Kidney epithelial cell (primary cell): ENCODE data around the gene IL1RL1. TPM values are rescaled to one million over a fixed set of nuclear protein-coding genes. Genes with fewer than 3 reads are reported as not detected.

Experiments
- DNase-seq: peaks from one replicate; pipeline ENCODE4 v3.0.0-alpha.2; 2010; ENCODE audit warnings: low read depth
- H3K27me3 ChIP-seq: 2 replicates; pipeline ENCODE4 v1.6.0; 2011; ENCODE audit warnings: low read length; ENCODE audit not compliant: control insufficient read depth, insufficient read depth
- H3K36me3 ChIP-seq: 2 replicates; pipeline ENCODE4 v1.5.1; 2011; ENCODE audit warnings: low read length; ENCODE audit not compliant: control insufficient read depth, insufficient read depth
- H3K4me3 ChIP-seq: 2 replicates; pipeline ENCODE4 v1.5.1; 2011; ENCODE audit warnings: low read depth, mild to moderate bottlenecking, control low read depth, low read length
- CTCF ChIP-seq: IDR thresholded peaks from 2 replicates; pipeline ENCODE4 v1.5.1; 2011; ENCODE audit warnings: mild to moderate bottlenecking, moderate library complexity, low read length, control low read depth, inconsistent platforms; ENCODE audit not compliant: insufficient read depth, poor library complexity, severe bottlenecking
- total RNA-seq: library from RNA; depleted of rRNA; stranded (reverse); fragments of >200 nt; gene quantifications from 2 replicates; pipeline ENCODE4 v1.2.3, GENCODE V29; 2015

The IL1RL1 gene
- total RNA-seq, 1 donor from 2014 or later: 5.1 TPM

DNA sequence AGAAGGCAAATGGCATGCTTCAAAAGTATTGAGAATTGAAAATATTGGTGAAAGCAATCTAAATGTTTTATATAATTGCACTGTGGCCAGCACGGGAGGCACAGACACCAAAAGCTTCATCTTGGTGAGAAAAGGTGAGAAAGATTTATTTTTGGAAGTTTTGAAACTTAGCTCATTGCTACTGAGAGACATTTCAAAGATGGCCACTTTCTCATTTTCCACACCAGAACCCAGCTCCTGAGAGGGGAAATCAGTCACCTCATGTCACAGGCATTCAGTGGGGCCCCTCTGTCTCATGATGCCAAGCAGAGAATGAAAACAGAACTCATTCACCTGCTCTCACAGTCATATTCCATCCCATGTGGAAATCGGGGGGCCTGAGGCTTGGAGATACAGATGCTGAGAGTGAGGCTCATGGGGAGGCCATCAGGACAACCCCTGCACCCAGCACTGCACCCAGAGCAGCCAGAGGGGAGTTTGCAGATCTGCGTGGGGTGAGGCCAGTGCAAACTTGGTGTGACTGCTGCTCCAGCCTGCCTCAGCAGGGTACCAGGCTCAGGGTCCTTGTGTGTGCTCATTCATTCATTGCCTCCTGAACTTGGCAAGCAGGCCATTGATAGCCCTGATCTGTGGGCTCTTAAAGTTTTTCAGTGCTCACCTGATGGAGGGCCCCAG, 75.6 kb downstream of the IL1RL1 start:
- Histone ChIP-seq H3K27me3 (no peaks in the 10 kb centered on the region), H3K36me3 (no peaks in the 10 kb centered on the region), H3K4me3 (no peak overlapping the region)
- no peak for TF ChIP-seq CTCF
- DNase-seq: no peak

DNA sequence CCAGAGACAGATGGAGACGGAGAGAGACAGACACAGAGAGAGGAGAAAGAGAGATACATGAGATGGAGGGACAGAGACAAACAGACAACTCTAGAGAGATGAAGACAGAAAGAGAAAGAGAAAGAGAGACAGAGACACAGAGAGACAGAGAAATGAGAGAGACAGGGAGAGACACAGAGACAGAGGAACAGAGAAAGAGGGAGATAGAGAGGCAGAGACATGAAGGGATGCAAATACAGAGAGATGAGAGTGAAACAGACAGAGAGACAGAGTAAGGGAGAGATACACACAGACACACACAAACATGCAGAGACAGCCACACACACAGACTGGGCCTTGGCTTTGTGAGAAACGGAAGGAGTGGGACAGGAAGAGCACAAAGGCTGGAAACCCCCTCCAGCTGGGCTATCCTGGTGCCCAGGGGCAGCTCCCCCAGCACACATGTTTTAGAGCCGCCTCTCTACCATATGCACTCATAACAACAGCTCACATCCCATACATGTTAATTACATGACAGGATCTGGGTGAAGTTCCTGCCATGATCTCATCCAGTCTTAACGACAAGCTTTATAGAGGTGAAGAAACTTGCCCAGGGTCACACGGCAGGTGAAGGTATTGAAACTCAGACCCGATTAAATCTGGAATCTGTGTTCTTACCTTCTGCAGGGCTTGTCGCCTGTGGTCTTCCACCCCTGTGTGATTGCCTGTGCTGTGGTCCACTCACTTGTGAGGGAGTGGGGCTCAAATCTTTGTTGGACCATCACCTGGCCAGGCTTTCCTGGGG, 76.6 kb downstream of the IL1RL1 start:
- Histone ChIP-seq H3K36me3 (no peaks in the 10 kb centered on the region), H3K27me3 (no peaks in the 10 kb centered on the region), H3K4me3 (no peak overlapping the region)
- no peak for TF ChIP-seq CTCF
- DNase-seq: no peak

DNA sequence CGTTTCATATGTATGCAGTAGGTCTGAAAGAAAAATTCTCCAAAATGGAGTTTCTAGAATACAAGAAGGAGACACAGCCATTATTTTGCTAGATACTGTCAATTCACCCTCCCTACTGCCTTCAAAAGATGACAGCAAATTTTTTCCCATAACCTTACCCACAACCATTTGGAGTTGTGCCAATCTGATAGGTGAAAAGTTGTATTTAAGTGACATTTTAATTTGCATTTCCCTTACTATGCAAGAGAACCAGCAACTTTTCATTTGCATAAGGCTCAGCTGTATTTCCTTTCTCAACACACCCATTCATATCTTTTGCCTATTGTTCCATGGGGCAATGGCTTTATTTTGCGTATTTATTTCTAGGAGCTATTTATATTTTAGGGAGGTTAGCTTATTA, 80.2 kb downstream of the IL1RL1 start:
- Histone ChIP-seq H3K27me3 (no peaks in the 10 kb centered on the region), H3K4me3 (no peak overlapping the region), H3K36me3 (no peaks in the 10 kb centered on the region)
- TF ChIP-seq CTCF: no peak
- DNase-seq: no peak

DNA sequence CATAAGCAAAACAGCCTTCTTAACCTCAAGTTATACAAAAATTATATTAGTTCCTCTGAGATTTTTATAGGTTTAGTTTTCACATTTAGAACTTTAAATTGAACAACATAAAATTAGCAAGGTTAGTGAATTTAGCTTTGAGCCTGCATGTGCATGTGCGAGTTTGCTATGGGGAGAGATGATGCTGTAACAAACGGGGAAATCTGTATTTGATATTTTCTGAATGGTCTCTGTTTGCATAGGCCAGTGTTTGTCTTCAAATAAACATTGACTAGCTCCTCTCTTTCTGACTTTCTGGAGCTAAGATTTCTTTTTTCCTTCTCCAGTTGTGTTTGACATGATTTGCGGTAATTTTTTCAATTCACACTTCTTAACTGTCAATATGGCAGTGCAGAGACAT, 80.7 kb downstream of the IL1RL1 start:
- no peak for DNase-seq
- H3K36me3 ChIP-seq: no peaks in the 10 kb centered on the region
- TF ChIP-seq CTCF: no peak
- no peaks in the 10 kb centered on the region for H3K27me3 ChIP-seq
- no peak overlapping the region for H3K4me3 ChIP-seq

DNA sequence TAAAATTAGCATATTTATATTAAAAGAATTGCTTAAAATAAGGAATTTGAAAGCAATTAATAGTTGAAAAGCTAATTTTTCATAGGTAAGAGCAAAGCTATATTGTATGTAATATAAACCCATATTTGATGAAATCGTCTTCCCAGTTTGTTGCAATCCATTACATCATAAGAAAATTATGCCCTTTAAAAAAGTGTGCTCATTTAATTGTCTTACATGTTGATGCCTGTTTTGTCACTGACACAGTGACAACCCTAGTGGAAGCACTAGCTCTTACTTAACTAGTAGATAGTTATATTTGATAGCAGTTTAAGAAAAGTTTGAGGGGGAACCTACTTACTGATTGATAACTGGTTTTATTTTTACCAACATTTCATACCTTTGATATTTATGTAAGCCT, 81.6 kb downstream of the IL1RL1 start:
- no peak overlapping the region for H3K4me3 ChIP-seq
- H3K27me3 ChIP-seq: no peaks in the 10 kb centered on the region
- DNase-seq: no peak
- TF ChIP-seq CTCF: no peak
- no peaks in the 10 kb centered on the region for H3K36me3 ChIP-seq

DNA sequence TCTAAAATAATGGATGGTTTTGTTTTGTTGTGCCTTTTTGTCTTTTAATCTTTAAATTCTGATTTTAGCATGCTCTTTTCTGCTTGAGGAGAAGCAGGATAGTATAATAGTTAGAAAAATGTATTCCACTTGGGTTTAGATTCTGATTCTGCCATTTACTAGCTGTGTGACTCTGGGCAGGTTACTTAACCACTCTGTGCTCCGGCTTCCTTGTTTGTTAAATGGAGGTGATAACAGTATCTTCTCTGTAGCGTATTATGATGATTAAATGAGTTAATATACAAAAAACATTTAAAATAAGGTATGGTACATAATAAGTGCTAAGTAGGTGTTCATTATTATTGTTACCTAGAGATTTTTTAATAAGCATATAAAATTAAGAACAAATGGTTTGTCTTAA, 84.6 kb downstream of the IL1RL1 start:
- no peaks in the 10 kb centered on the region for H3K36me3 ChIP-seq

More for the DNA sequence above, 84.6 kb downstream of the IL1RL1 start:
- TF ChIP-seq CTCF: no peak
- DNase-seq: no peak
- Histone ChIP-seq H3K27me3 (no peaks in the 10 kb centered on the region), H3K4me3 (no peak overlapping the region)
